Right lobe of liver (tissue), 4 donors: ENCODE data around the gene DELE1.

Experiments
- POLR2A ChIP-seq: fragments of 450-650 bp; IDR thresholded peaks from one replicate; pipeline ENCODE4 v1.6.1; 2017; ENCODE audit warnings: antibody characterized with exemption, mild to moderate bottlenecking
- TF ChIP-seq, protein P1 (sequence below), 4 donors: fragments of 200-600 bp in 3 of 4; fragments of 450-650 bp in 1 of 4; IDR thresholded peaks; one replicate each; pipeline versions ENCODE4 v1.5.1 to v1.8.0; 2016 to 2022; ENCODE audit warnings: antibody characterized with exemption in 4 of 4, mild to moderate bottlenecking in 2 of 4
- donor health status: DM: no; HTN: no; CAD: no.
- donor health status: DM: no; HTN: no; CAD: no.
- donor health status: DM: no; HTN: yes; CAD: no.

DNA sequence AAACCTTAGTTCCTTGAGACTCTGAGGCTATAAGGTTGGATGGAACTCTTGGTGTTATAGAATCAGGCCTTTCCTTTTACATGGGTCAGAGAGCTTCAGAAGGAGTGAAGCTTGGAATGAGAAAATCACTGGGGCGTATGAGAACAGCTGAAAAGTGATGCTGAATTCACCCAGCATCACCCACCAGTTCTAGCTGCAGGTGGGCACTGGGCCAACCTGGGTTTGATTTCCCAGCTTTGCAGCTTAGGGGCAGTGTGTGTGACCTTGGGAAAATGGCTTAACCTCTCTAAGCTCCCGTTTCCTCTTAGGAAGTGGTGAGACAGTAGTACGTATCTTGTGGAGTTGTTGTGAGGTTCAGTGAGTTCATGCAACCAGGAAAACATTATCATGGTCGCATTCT is 23.6 kb downstream of the DELE1 start:
- TF ChIP-seq POLR2A, result no peak
- TF ChIP-seq, protein P1, sequence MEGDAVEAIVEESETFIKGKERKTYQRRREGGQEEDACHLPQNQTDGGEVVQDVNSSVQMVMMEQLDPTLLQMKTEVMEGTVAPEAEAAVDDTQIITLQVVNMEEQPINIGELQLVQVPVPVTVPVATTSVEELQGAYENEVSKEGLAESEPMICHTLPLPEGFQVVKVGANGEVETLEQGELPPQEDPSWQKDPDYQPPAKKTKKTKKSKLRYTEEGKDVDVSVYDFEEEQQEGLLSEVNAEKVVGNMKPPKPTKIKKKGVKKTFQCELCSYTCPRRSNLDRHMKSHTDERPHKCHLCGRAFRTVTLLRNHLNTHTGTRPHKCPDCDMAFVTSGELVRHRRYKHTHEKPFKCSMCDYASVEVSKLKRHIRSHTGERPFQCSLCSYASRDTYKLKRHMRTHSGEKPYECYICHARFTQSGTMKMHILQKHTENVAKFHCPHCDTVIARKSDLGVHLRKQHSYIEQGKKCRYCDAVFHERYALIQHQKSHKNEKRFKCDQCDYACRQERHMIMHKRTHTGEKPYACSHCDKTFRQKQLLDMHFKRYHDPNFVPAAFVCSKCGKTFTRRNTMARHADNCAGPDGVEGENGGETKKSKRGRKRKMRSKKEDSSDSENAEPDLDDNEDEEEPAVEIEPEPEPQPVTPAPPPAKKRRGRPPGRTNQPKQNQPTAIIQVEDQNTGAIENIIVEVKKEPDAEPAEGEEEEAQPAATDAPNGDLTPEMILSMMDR (IDR thresholded peaks at IDR 0.05), result no peak
